Glomerular visceral epithelial cell (primary cell): ENCODE results near the gene ELMO3.

Source experiments
- DNase-seq: peaks from one replicate; pipeline ENCODE4 v3.0.0-alpha.2; 2016; ENCODE audit errors: extremely low spot score

Gene ELMO3, protein sequence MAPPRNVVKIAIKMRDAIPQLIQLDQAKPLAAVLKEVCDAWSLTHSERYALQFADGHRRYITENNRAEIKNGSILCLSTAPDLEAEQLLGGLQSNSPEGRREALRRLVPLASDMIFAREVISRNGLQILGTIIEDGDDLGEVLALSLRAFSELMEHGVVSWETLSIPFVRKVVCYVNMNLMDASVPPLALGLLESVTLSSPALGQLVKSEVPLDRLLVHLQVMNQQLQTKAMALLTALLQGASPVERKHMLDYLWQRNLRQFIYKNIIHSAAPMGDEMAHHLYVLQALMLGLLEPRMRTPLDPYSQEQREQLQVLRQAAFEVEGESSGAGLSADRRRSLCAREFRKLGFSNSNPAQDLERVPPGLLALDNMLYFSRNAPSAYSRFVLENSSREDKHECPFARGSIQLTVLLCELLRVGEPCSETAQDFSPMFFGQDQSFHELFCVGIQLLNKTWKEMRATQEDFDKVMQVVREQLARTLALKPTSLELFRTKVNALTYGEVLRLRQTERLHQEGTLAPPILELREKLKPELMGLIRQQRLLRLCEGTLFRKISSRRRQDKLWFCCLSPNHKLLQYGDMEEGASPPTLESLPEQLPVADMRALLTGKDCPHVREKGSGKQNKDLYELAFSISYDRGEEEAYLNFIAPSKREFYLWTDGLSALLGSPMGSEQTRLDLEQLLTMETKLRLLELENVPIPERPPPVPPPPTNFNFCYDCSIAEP

GRCh38 chr16:67199011-67199807 is at the start of gene ELMO3:
ELMO3 (plus strand) TSS chr16:67199131; CDS start chr16:67199327, 196 bp downstream.
- DNase-seq: no peak

DNA sequence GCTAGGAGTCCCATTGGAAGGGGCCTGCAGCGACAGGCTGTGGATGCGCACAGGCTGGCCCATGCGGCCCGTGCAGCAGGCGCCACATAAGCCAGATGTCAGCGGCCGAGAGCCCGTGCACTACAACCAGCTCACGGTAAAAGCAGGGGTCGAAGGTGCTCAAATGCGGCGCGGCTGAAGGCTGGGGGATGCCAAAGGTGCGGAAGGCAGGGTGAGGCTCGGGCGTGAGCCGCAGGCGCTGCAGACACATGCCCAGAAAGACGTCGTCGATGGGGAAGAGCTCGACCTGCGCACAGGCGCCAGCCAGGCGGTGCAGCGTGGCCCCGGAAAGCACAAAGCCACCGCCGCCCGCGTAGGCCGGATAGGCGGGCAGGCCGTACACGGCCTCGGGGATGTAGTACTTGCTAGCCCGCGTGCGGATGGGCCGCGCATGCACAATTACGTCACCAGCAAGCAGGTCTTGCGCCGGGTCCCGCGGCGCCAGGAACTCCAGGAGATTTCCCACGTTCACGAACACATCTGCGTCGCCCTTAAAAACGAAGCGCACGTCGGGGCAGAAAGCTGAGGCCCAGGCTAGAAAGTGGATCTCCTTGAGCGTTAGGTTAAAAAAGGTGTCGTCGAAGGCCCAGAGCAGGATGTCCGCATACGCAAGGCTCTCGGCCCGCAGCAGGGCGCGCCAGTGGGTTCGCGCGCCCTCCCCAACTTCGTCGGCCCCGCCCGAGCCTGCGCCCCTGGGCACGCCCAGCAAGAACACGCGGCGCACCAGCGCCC is 49.5 kb upstream of the ELMO3 start:
- no peak for DNase-seq

- DNase-seq: no peak
Observed at GRCh38 chr16:67150047-67150832, 48.7 kb upstream of the ELMO3 start.

DNA sequence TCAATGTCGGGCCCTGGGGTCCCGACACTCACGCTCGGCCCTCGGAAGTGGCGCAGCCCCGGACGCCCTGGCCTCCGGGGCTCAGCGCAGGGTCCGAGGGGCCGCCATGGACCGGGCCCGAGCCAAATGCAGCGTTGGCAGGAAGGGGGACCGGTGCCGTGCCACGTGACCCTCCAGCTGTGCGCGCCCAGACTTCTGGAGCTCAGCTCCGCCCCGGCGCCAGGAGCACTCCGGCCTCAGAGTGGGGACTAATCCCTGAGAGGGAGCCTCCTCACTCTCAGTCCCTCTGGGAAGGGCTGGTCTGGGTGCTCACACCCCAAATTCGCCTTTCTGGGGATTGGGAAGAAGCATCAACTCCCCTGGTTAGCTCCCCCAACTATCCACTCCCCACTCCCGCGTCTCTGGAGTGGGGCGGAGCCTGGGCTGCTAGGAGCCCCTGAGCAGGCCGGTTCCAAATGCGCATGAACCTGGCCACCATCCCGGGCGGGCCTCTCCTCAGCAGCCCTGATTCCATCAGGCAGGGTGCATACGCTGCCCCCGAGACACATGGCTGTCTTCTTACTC is 48.0 kb upstream of the ELMO3 start, which contains the start of gene B3GNT9:
Gene B3GNT9 (minus strand): TSS at position 166 of the 564 bp plus-strand sequence. CDS start 513 bp downstream, outside the sequence.
- peak; percentile 60 for DNase-seq

DNA sequence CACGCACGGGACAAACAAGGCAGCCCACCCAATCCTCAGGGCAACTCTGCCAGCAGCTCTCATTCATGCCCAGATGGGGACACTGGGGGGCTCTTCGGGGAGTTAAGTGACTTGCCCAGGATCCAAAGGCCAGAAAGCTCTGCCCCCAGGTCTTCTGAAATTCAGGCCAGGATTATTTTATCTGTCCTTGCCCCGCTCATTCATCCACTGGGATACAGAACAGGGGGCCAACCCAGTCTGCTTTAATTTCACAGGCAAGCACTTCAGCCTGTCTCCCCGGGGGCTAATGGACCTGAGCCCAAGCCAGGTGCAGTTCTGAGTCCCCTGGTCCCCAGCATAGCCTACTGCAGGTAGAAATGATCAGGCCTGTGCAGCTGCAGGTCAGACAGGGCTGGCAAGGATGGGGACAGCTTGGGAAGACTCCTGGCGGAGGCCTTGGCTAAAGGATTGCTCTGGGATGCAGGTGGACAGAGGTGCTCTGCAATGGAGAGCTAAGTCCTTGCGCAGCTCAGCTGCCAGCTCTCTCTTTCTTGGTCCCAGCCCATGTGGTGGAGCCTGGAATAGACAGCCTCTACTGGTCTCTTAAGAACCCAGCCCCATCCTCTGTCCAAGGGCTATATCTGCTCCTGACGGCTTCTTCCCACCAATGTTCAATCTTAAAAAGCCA is 47.4 kb upstream of the ELMO3 start:
- no peak for DNase-seq

DNA sequence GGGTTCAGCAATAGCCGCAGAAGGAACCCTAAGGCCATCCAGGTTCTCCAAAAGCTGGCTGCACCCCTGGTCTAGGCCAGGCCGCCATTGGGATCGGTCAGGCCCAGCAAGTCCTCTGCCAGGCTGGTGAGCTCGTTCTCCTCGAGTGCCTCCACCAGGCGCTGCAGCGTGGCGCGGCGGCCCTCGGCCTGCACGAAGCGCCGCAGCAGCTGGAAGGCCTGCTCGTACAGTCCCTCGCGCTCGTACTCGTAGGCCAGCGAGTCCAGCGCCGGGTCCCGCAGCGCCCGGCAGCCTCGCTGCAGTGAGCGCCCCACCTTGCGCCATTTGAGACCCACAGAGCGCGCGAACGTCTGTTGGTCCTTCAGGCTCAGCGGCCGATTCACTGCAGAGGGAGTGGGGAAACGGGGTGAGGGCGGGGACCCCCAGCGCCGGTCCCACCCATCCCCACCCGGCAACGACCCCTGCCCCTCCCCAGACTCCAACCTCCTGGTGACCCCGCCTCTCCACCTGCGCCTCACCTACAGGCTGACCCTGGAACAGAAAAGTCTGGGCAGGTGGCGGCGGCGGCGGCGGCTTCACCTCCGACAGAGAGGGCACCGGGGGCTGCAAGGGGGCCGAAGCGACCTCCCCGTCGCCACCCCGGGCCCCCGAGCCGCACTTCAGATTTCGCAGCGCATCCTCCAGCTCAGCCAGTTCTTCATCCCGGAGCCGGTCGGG is 44.2 kb upstream of the ELMO3 start:
- DNase-seq: no peak

DNA sequence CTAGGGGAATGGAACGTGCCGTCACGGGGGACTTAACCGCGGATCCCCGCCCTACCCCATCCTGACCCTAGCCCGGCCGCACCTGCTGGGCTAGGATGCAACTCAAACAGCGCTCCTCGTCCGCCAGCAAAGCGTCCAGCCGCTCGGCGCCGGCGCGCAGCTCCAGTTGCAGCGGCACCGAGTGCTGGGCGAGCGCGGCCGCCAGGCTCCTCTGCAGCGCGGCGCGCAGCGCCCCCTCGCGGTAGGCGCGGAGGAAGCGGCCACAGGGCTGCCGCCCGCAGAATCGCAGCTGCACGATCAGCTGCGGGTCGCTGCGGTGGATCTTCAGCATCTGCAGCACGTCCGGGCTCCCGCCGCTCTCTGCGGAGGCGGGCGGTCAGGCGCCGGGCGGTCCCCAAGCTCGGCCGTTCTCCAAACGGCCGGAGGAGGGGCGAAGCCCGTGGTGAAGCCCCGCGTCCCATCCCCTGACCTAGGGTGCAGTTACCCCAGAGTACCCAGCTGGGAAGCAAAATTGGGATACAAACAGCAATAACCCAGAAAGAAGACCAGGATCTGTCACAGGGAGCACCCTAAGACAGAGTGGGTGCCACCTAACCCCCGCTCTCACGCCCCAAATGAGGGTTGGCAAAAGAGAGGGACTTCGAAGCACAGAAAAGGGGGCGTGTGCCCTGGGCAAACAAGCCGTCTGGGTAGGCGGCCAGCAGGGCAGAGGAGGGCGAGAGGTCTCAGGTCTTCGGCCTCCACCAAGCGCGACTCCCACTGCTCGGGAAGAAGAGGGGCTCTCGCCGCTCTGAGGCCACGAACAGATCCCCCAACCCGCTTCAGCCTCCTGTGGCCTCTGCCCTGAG is 43.4 kb upstream of the ELMO3 start:
- DNase-seq: peak; percentile 72

- DNase-seq: no peak
Observed at GRCh38 chr16:67156143-67156844, 42.6 kb upstream of the ELMO3 start.

GRCh38 chr16:67157106-67157748 is 41.7 kb upstream of the ELMO3 start:
- no peak for DNase-seq

DNA sequence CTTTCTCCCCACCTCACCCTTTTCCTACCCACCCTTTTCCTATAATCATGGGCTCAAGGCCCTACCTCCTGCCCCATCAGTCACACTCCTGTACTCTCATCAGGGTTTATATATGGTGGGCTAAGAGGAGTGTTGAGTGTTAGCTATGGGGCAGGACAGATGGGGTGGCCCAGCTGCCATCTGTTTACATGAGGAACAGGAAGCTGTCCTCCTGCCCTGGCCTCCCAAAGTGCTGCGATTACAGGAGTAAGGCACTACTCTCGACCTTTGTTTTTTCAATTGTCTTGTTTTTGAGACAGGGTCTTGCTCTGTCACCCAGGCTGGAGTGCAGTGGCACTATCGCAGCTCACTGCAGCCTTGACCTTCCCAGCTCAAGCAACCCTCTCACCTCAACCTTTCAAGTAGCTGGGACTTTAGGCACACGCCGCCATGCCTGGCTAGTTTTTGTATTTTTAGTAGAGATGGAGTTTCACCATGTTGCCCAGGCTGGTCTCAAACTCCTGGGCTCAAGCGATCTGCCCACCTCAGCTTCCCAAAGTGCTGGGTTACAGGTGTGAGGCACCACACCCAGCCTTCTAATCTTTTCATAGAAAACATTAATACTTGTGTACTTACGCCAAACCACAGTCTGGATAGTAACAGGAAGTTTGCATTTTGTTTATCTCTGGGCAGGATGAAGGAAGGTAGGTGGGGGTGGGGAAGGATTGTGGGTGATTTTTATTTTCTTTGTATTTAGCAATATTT is 40.9 kb upstream of the ELMO3 start:
- DNase-seq: no peak

DNA sequence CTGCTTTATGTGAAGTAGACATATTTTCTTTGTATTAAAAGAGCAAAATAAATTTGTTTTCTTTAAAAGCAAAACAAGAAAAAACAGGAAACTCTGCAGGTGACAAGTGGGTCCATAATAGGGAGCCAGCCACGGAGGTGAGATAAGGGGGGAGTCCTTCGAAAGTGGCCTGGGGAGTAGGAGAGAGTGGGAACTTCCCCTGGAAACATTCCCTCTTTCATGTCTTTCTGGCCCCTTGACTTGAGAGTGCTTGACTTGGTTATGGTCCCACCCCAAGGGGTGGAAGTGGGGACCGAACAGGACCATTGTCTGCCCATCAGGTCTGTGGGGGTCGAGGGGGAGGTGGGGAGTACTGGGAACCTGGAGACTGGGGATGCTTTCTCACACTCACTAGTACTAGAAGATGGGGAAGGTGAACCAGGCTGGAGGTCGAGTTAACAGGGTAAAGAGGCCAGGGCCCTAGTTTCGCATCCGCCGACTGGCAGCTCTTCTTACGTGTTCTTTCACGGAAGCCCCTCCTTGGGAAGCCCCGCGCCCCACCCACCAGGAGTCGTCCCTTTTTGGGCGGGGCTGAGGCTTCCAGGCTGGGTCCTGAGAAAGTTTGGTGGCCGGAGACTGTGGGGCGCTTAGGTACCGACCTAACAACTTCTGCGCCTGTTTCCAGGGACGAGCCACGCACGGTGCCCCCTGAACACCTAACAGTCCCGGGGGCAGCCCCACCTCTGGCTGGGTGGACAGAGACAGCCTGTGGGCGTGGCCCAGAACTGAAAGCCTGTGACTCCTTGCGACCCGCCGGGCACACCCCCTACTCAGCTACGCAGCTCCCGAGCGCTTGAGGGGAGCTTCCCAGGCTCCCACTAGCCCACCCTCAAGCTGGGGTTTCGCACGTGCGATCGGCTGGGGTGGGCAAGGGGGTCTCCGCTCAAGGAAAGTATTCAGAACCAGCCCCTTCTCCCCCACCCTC is 40.0 kb upstream of the ELMO3 start:
- peak; percentile 32 for DNase-seq

DNA sequence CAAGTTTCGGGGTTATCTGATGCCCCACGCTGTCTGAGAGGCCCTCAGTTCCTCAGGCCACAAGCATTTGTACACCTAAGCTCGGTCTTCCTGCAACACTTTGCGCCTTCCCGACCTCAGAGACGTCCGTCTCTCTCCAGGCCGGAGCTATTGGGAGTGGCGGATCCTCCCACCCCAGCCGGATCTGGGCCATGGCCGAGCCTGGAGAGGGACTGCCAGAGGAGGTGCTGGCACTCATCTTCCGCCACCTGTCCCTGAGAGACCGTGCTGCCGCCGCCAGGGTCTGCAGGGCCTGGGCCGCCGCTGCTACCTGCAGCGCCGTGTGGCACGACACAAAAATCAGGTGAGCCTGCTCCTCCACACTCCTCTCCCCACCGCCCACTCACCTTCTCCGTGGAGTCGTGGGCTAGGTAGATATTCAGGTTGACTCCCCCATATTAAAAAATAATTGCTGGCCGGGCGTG is 37.3 kb upstream of the ELMO3 start:
- no peak for DNase-seq

- DNase-seq: no peak
Observed at GRCh38 chr16:67162506-67163163, 36.3 kb upstream of the ELMO3 start.
